GM12878 (cell line): ENCODE results near the gene AP4E1. TPM values are rescaled to one million over a fixed set of nuclear protein-coding genes. Genes with fewer than 3 reads are reported as not detected.

Experiments used
- ATAC-seq: fragments of 200-7000 bp; cut with Tn5 transposase; 3 replicates; pipeline ENCODE4 v1.9.1; 2020; ENCODE audit warnings: mild to moderate bottlenecking, moderate library complexity
- BruUV-seq: library from RNA; stranded (reverse); fragments of 400-500 nt; replicated peaks from 2 replicates; lab custom pipeline; 2021; lab: Mats Ljungman, UMichigan
- CTCF ChIA-PET: fragments of 300-600 bp; sonication (Branson Sonifier 250); formaldehyde crosslinking; extraction: SDS; loops from one replicate; lab custom pipeline; 2021; ENCODE audit warnings: inconsistent platforms; lab: Yijun Ruan, JAX
- POLR2A ChIA-PET: fragments of 350-600 bp; formaldehyde crosslinking; extraction: SDS; loops from one replicate; lab custom pipeline; 2021; ENCODE audit warnings: inconsistent platforms; lab: Charles Lee
- RAD21 ChIA-PET: fragments of 300-600 bp; sonication (Branson Sonifier 250); formaldehyde crosslinking; loops from one replicate; lab custom pipeline; 2023; ENCODE audit warnings: antibody characterized with exemption; ENCODE audit not compliant: unreplicated experiment; lab: Charles Lee
- SMC1A ChIA-PET: fragments of 300-600 bp; sonication (Branson Sonifier 250); formaldehyde crosslinking; loops from one replicate; lab custom pipeline; 2023; ENCODE audit not compliant: unreplicated experiment, uncharacterized antibody; lab: Charles Lee
- DNase-seq: peaks from one replicate; pipeline ENCODE4 v3.0.0-alpha.2; 2011; ENCODE audit warnings: low read depth, low spot score
- FAIRE-seq: peaks from 3 replicates; lab custom pipeline; 2011; peaks lifted over from hg19 to GRCh38; lab: Jason Lieb, UNC
- H2AFZ ChIP-seq: 2 replicates; pipeline ENCODE4 v1.6.0; 2011; ENCODE audit warnings: low read depth, low read length, control low read depth; ENCODE audit not compliant: control insufficient read depth
- H3K27ac ChIP-seq: 2 replicates; pipeline ENCODE4 v1.5.1; 2011; ENCODE audit warnings: control low read depth; ENCODE audit not compliant: control insufficient read depth, insufficient read depth
- H3K27me3 ChIP-seq, 2 experiments: replicated peaks in 1 of 2; 2 replicates each; pipeline versions ENCODE4 v1.6.0 to v1.6.1; 2011; ENCODE audit warnings: low read length in 1 of 2; ENCODE audit not compliant: control insufficient read depth in 2 of 2, insufficient read depth in 2 of 2
- H3K36me3 ChIP-seq, 2 experiments: 2 replicates each; pipeline ENCODE4 v1.5.1; 2011; ENCODE audit warnings: low read length in 1 of 2; ENCODE audit not compliant: control insufficient read depth in 2 of 2, insufficient read depth in 2 of 2
- H3K4me1 ChIP-seq: 2 replicates; pipeline ENCODE4 v1.6.1; 2011; ENCODE audit warnings: mild to moderate bottlenecking, low read length, moderate library complexity, mixed read lengths; ENCODE audit not compliant: control insufficient read depth, insufficient read depth
- H3K4me2 ChIP-seq: 2 replicates; pipeline ENCODE4 v1.6.0; 2011; ENCODE audit warnings: control low read depth; ENCODE audit not compliant: control insufficient read depth, insufficient read depth
- H3K4me3 ChIP-seq: fragments of 200-600 bp; sonication (generic); 2 replicates; pipeline ENCODE4 v1.5.1; 2016
- H3K79me2 ChIP-seq: 2 replicates; pipeline ENCODE4 v1.6.0; 2011; ENCODE audit warnings: low read length; ENCODE audit not compliant: control insufficient read depth, insufficient read depth
- H3K9ac ChIP-seq: 2 replicates; pipeline ENCODE4 v1.8.0; 2011; ENCODE audit warnings: low read length, control low read depth, mixed read lengths; ENCODE audit not compliant: control insufficient read depth, insufficient read depth
- H3K9me3 ChIP-seq: replicated peaks from 3 replicates; pipeline ENCODE4 v1.5.1; 2011; ENCODE audit warnings: mild to moderate bottlenecking, low read length; ENCODE audit not compliant: control insufficient read depth, insufficient read depth
- H4K20me1 ChIP-seq: 2 replicates; pipeline ENCODE4 v1.6.0; 2011; ENCODE audit not compliant: control insufficient read depth, insufficient read depth
- CBFB ChIP-seq: IDR thresholded peaks from 2 replicates; pipeline ENCODE4 v1.6.1; 2016; ENCODE audit warnings: antibody characterized with exemption, low read depth
- CHD4 ChIP-seq: fragments of 200-600 bp; sonication (generic); IDR thresholded peaks from 2 replicates; pipeline ENCODE4 v1.6.1; 2016; ENCODE audit warnings: mild to moderate bottlenecking
- CREB1 ChIP-seq: IDR thresholded peaks from 2 replicates; pipeline ENCODE4 v1.6.1; 2012; ENCODE audit warnings: low read depth, mild to moderate bottlenecking, inconsistent platforms
- HDGF ChIP-seq: fragments of 450-650 bp; IDR thresholded peaks from 2 replicates; pipeline ENCODE4 v1.6.1; 2016; ENCODE audit warnings: antibody characterized with exemption
- KAT2A ChIP-seq: conservative IDR thresholded peaks from 2 replicates; pipeline ENCODE4 v1.6.1; 2011; ENCODE audit warnings: low read depth, low read length; ENCODE audit not compliant: control insufficient read depth
- MYC ChIP-seq: IDR thresholded peaks from 2 replicates; pipeline ENCODE4 v1.6.1; 2011; ENCODE audit warnings: mild to moderate bottlenecking, low read length, moderate library complexity, inconsistent platforms; ENCODE audit not compliant: insufficient read depth, insufficient replicate concordance, insufficient read length, severe bottlenecking
- NFXL1 ChIP-seq: fragments of 450-650 bp; IDR thresholded peaks from 2 replicates; pipeline ENCODE4 v1.6.1; 2017; ENCODE audit warnings: antibody characterized with exemption, mild to moderate bottlenecking, borderline replicate concordance
- NFYB ChIP-seq: IDR thresholded peaks from 2 replicates; pipeline ENCODE4 v1.6.1; 2011; ENCODE audit warnings: low read depth, mild to moderate bottlenecking, low read length, improper control_type of control experiment, moderate library complexity; ENCODE audit not compliant: insufficient read depth
- NKRF ChIP-seq: fragments of 450-650 bp; conservative IDR thresholded peaks from 2 replicates; pipeline ENCODE4 v1.6.1; 2017; ENCODE audit warnings: mild to moderate bottlenecking, moderate library complexity
- NR2C2 ChIP-seq: IDR thresholded peaks from 2 replicates; pipeline ENCODE4 v1.6.1; 2011; ENCODE audit warnings: borderline replicate concordance, low read depth; ENCODE audit not compliant: control insufficient read depth, insufficient read length
- NR2F1 ChIP-seq: fragments of 450-650 bp; conservative IDR thresholded peaks from 2 replicates; pipeline ENCODE4 v1.6.1; 2017; ENCODE audit warnings: mild to moderate bottlenecking
- PML ChIP-seq: IDR thresholded peaks from 2 replicates; pipeline ENCODE4 v1.6.1; 2012; ENCODE audit warnings: low read length, inconsistent platforms
- SIN3A ChIP-seq: IDR thresholded peaks from 2 replicates; pipeline ENCODE4 v1.6.1; 2012; ENCODE audit warnings: low read depth, low read length, improper control_type of control experiment
- SREBF2 ChIP-seq: IDR thresholded peaks from 2 replicates; pipeline ENCODE4 v1.6.1; 2012; ENCODE audit warnings: mild to moderate bottlenecking, low read length
- SRF ChIP-seq, 2 experiments: IDR thresholded peaks; 2 replicates each; pipeline ENCODE4 v1.6.1; 2011; ENCODE audit warnings: low read depth in 2 of 2, low read length in 2 of 2, mild to moderate bottlenecking in 1 of 2, moderate library complexity in 1 of 2
- SUZ12 ChIP-seq: fragments of 200-600 bp; sonication (generic); IDR thresholded peaks from one replicate; pipeline ENCODE4 v1.6.1; 2018; ENCODE audit warnings: antibody characterized with exemption, mild to moderate bottlenecking; ENCODE audit not compliant: unreplicated experiment
- WGBS: methylation state at CpG from one replicate; pipeline ENCODE4 v1.1.6; 2016; ENCODE audit warnings: low lambda C conversion rate; ENCODE audit not compliant: insufficient replicate concordance, insufficient coverage; ENCODE audit errors: missing lambda C conversion rate; 5-methylcytosine and 5-hydroxymethylcytosine counted together
- in situ Hi-C: fragments of 300-500 bp; cut with MboI; formaldehyde crosslinking; loops from 9 replicates; pipeline ENCODE4 v1.14.3; 2018; ENCODE audit warnings: mixed read lengths
- intact Hi-C: fragments of 100-400 bp; cut with micrococcal nuclease; formaldehyde crosslinking; loops from one replicate; pipeline ENCODE4 v1.14.2; 2022; ENCODE audit not compliant: unreplicated experiment
- polyA plus RNA-seq, 11 experiments: library from polyadenylated mRNA; depleted of rRNA in 4 of 11; unstranded in 6 of 11; stranded (reverse) in 5 of 11; fragments of >200 nt; fragmentation: Nextera tagmentation in 4 of 11; fragmentation: Illumina TruSeq in 1 of 11; extraction: Ambion mirVana in 4 of 11; extraction: Trizol in 1 of 11; gene quantifications; 1 replicate in 1 of 11; 2 replicates in 10 of 11; pipeline versions ENCODE4 v1.2.1 to v1.2.3, GENCODE V29; 2011 to 2016; ENCODE audit warnings: inconsistent platforms in 2 of 11, missing spikeins in 2 of 11, low read depth in 1 of 11
- total RNA-seq, 4 experiments: library from RNA; depleted of rRNA in 3 of 4; stranded (reverse); fragments of >200 nt in 3 of 4; fragmentation: Illumina TruSeq in 1 of 4; extraction: Trizol in 1 of 4; gene quantifications; 2 replicates each; pipeline versions ENCODE4 v1.2.1 to v1.2.3, GENCODE V29; 2013 to 2021

The AP4E1 gene
- total and polyA plus RNA-seq, 10 of the 15 experiments (the other 5 are each of a cell fraction or from before 2014, with no cell fraction given), result 1.2 to 11.4 (median 6.7) TPM

- FAIRE-seq (no peak), ATAC-seq (no peak), DNase-seq (no peak)
- SMC1A ChIA-PET, result interaction anchor here (0.9 kb wide), 1 partner anchor 111 kb away, joined by 3 read pairs; no protein-coding TSS in a partner anchor
- no peak for TF ChIP-seq CREB1
- TF ChIP-seq PML, result no peak
- TF ChIP-seq SUZ12, result no peak
- TF ChIP-seq SREBF2, result no peak
- TF ChIP-seq CHD4, result no peak
- TF ChIP-seq NFXL1, result no peak
- TF ChIP-seq CBFB, result no peak
- no peak for TF ChIP-seq SRF (IDR thresholded peaks at IDR 0.05; ENCODE audit: low read depth in 2 of 2, low read length in 2 of 2)
- TF ChIP-seq NFYB, result no peak
- no peak for TF ChIP-seq NKRF
- no peak for TF ChIP-seq SIN3A
- no peak for TF ChIP-seq KAT2A
- TF ChIP-seq NR2C2, result no peak
- no peak for TF ChIP-seq HDGF
- no peak for TF ChIP-seq NR2F1
- no peak for TF ChIP-seq MYC
- Histone ChIP-seq H3K36me3 (no peaks in the 10 kb centered on the region), H3K9me3 (no peaks in the 10 kb centered on the region), H3K4me2 (no peak overlapping the region), H2AFZ (no peak overlapping the region), H4K20me1 (no peaks in the 10 kb centered on the region), H3K27ac (no peak overlapping the region), H3K9ac (no peak overlapping the region), H3K4me3 (no peak overlapping the region), H3K79me2 (no peaks in the 10 kb centered on the region), H3K27me3 (no peaks in the 10 kb centered on the region), H3K4me1 (peaks cover 8% of the 10 kb centered on the region)
- 50% methylated on average over 3 of the region's 3 CpGs for WGBS
- in situ Hi-C loops (no loop called here), intact Hi-C loops (no loop called here)
- BruUV-seq, result no TSS peak
- CTCF ChIA-PET, result no interaction called here
- RAD21 ChIA-PET, result no interaction called here
- POLR2A ChIA-PET, result no interaction called here
Measured at GRCh38 chr15:51046799-51047449, 138.4 kb downstream of the AP4E1 start.
